HG02678 (cell line): ENCODE data around the gene EMP2.

Experiments used
- ATAC-seq: cut with Tn5 transposase; IDR thresholded peaks from one replicate; pipeline ENCODE4 v1.9.1; 2021; ENCODE audit warnings: mild to moderate bottlenecking, moderate library complexity; ENCODE audit not compliant: unreplicated experiment

Gene EMP2

GRCh38 chr16:10494343-10495030 is 85.9 kb downstream of the EMP2 start:
- no peak for ATAC-seq

DNA sequence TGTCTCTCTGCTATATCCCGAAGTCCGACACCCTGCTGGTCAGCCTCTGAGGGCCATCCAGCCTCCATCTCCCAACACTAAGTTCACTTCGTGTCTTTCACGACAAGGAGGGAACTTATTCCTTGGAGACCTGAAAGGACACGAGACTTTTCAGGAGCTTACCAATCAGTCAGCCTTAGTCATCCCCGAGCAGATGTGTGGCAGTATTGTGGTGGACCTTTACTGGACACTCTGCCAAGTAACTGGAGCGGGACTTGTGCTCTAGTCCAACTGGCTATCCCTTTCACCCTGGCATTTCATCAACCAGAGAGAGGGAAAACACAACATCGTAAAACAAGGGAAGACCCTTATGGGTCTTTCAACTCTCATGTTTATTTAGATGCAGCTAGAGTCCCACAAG is 87.1 kb downstream of the EMP2 start:
- no peak for ATAC-seq

DNA sequence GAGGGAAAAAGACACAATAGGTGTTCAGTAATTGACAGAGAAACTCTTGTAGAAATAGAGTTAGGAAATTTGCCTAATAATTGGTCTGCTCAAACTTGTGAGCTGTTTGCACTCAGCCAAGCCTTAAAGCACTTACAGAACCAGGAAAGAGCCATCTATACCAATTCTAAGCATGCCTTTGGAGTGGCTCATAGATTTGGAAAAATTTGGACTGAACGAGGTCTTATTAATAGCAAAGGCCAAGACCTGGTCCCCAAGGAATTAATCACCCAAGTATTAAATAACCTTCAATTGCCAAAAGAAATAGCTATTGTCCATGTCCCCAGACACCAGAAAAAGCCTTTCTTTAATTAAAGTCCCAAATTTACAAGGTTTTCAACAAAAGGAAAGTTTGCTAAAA is 90.3 kb downstream of the EMP2 start:
- no peak for ATAC-seq

DNA sequence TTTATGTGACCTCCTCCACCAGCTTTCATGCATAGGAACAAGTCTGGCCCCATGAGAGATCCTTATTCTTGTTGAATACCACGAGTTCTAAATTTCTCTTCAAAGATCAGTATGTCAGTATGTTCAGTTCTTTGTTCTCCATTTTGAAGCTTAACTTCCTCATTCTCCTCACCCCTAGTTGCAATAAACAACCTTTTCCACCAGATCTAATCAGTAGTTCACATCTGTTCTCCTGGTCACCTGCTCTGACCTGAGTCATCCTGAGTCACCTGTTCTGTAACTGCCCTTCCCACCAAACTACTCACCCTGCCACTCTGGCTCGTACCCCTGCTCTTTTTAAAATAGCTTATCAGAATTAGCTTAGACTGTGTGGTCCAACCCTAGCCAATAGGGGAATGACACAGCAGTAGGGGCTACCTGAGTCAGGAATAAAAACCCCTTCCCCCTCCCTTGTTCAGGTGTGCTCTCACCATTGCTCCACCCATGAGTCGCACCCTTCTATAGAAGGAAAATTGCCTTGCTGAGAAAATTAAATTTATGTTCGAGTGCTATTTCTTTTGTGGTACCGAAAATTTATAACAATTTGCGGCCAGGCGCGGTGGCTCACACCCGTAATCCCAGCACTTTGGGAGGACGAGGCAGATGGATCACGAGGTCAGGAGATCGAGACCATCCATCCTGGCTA is 94.6 kb downstream of the EMP2 start:
- ATAC-seq = no peak

DNA sequence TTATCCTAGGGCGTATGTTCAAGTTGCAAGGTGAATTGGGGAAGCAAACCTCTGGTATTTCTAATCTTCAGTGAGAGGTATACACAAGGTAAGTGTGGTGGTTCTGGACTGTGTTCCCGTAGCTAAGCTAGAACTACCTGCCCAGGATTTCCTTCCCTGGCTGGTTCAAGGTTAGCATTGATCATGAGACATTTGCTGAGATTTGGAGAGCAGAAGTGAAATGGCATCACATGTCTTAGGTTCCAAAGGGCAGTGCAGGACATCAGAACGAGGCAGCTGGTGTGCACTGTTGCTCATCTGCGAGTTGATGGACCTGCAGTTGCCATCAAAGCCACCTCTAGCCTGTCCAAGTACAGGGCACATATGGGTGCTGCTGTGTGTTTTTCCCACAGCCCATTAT is 95.2 kb downstream of the EMP2 start:
- no peak for ATAC-seq

- ATAC-seq = no peak
These were observed 100.2 kb downstream of the EMP2 start for GRCh38 chr16:10480151-10480550.
